ENCODE measurements around the gene ACBD6.
"Not testable (repeated sequence)": the region's sequence is repeated elsewhere in the genome, so short reads cannot be mapped to it uniquely, and the experiment has no call there.

The ACBD6 gene

GRCh38 chr1:180412583-180412982 lies 89.8 kb downstream of the ACBD6 start:
- no peak for DNase-seq

- not testable (repeated sequence) for DNase-seq
These were observed 94.2 kb downstream of the ACBD6 start for GRCh38 chr1:180408128-180408527.

GRCh38 chr1:180407051-180407450 lies 95.3 kb downstream of the ACBD6 start:
- no peak for DNase-seq

- DNase-seq = no peak
These were observed 99.8 kb downstream of the ACBD6 start for GRCh38 chr1:180402551-180402950.

- no peak for DNase-seq
These were observed 100.4 kb downstream of the ACBD6 start for GRCh38 chr1:180402001-180402400.

- no peak for DNase-seq
These were observed 105.2 kb downstream of the ACBD6 start for GRCh38 chr1:180397175-180397574.

- no peak for DNase-seq
These were observed 109.8 kb downstream of the ACBD6 start for GRCh38 chr1:180392427-180393145.

GRCh38 chr1:180392020-180392419 lies 110.4 kb downstream of the ACBD6 start:
- DNase-seq = no peak

- DNase-seq = no peak
These were observed 115.0 kb downstream of the ACBD6 start for GRCh38 chr1:180387413-180387812.

- DNase-seq = no peak
These were observed 115.5 kb downstream of the ACBD6 start for GRCh38 chr1:180386745-180387367.

GRCh38 chr1:180385144-180385543 lies 117.2 kb downstream of the ACBD6 start:
- DNase-seq = no peak

GRCh38 chr1:180384286-180385005 lies 117.9 kb downstream of the ACBD6 start:
- no peak for DNase-seq

- no peak for DNase-seq
These were observed 119.9 kb downstream of the ACBD6 start for GRCh38 chr1:180382326-180383115.

GRCh38 chr1:180381184-180381580 lies 121.2 kb downstream of the ACBD6 start:
- no peak for DNase-seq

GRCh38 chr1:180380259-180381183 lies 121.9 kb downstream of the ACBD6 start:
- DNase-seq = no peak

GRCh38 chr1:180376800-180377199 lies 125.6 kb downstream of the ACBD6 start:
- DNase-seq = no peak

GRCh38 chr1:180376253-180376652 lies 126.1 kb downstream of the ACBD6 start:
- DNase-seq = no peak

- no peak for DNase-seq
These were observed 129.6 kb downstream of the ACBD6 start for GRCh38 chr1:180372728-180373127.

GRCh38 chr1:180370597-180370996 lies 131.8 kb downstream of the ACBD6 start:
- DNase-seq = no peak

GRCh38 chr1:180370188-180370587 lies 132.2 kb downstream of the ACBD6 start:
- no peak for DNase-seq

- DNase-seq = no peak
These were observed 133.3 kb downstream of the ACBD6 start for GRCh38 chr1:180369061-180369460.
